ENCODE measurements around the gene DKKL1. TPM values are rescaled to one million over a fixed set of nuclear protein-coding genes. Genes with fewer than 3 reads are reported as not detected.

Gene DKKL1
- total RNA-seq, 1 experiment from 2014 or later = not detected

GRCh38 chr19:49415102-49415809, 51.6 kb downstream of the DKKL1 start:
- peaks cover 60% of the 10 kb centered on the region for H3K27me3 ChIP-seq (ENCODE audit: insufficient read depth, low read depth)
- TF ChIP-seq CTCF (conservative IDR thresholded peaks at IDR 0.05) = no peak
- no peak for TF ChIP-seq EZH2 (IDR thresholded peaks at IDR 0.05; ENCODE audit: low read depth)
- no peak overlapping the region for H3K4me2 ChIP-seq
- H3K4me3 ChIP-seq = no peak overlapping the region
- ChIA-PET POLR2A (ENCODE audit: unreplicated experiment) (no interaction called here), CTCF (no interaction called here)
- H3K4me1 ChIP-seq (replicated peaks; ENCODE audit: insufficient read depth) = no peaks in the 10 kb centered on the region
- no peaks in the 10 kb centered on the region for H3K9me2 ChIP-seq (ENCODE audit: insufficient read depth)
- H3K36me3 ChIP-seq (ENCODE audit: low read depth) = no peaks in the 10 kb centered on the region
- H2AFZ ChIP-seq = no peak overlapping the region
- no peaks in the 10 kb centered on the region for H3K79me2 ChIP-seq (ENCODE audit: low read depth)
- H4K20me1 ChIP-seq (ENCODE audit: insufficient read depth) = no peaks in the 10 kb centered on the region
- no peaks in the 10 kb centered on the region for H3F3A ChIP-seq (ENCODE audit: insufficient read depth, low read depth)
- no TSS peak for BruUV-seq (replicated peaks)
- H3K27ac ChIP-seq = no peak overlapping the region
- intact Hi-C loops (cut with micrococcal nuclease; ENCODE audit: unreplicated experiment) = no loop called here
- DNase-seq = no peak
- no peaks in the 10 kb centered on the region for H3K9me3 ChIP-seq (ENCODE audit: insufficient read depth, low read depth)

- Histone ChIP-seq H3F3A (ENCODE audit: insufficient read depth, low read depth) (no peaks in the 10 kb centered on the region), H3K4me1 (replicated peaks; ENCODE audit: insufficient read depth) (no peaks in the 10 kb centered on the region), H3K9me3 (ENCODE audit: insufficient read depth, low read depth) (no peaks in the 10 kb centered on the region), H3K4me2 (no peak overlapping the region), H3K9me2 (ENCODE audit: insufficient read depth) (no peaks in the 10 kb centered on the region), H3K27me3 (ENCODE audit: insufficient read depth, low read depth) (peaks cover 65% of the 10 kb centered on the region), H3K36me3 (ENCODE audit: low read depth) (no peaks in the 10 kb centered on the region), H4K20me1 (ENCODE audit: insufficient read depth) (no peaks in the 10 kb centered on the region), H3K4me3 (no peak overlapping the region), H3K27ac (no peak overlapping the region), H2AFZ (no peak overlapping the region), H3K79me2 (ENCODE audit: low read depth) (no peaks in the 10 kb centered on the region)
- intact Hi-C loops (cut with micrococcal nuclease; ENCODE audit: unreplicated experiment) = no loop called here
- DNase-seq = no peak
- TF ChIP-seq EZH2 (IDR thresholded peaks at IDR 0.05; ENCODE audit: low read depth) (no peak), CTCF (conservative IDR thresholded peaks at IDR 0.05) (no peak)
- ChIA-PET POLR2A (ENCODE audit: unreplicated experiment) (no interaction called here), CTCF (no interaction called here)
- BruUV-seq (replicated peaks) = no TSS peak
Observed at GRCh38 chr19:49415810-49416200, 52.1 kb downstream of the DKKL1 start.

- Histone ChIP-seq H3K36me3 (ENCODE audit: low read depth) (no peaks in the 10 kb centered on the region), H3F3A (ENCODE audit: insufficient read depth, low read depth) (no peaks in the 10 kb centered on the region), H3K4me2 (no peak overlapping the region), H2AFZ (no peak overlapping the region), H3K79me2 (ENCODE audit: low read depth) (no peaks in the 10 kb centered on the region), H3K9me2 (ENCODE audit: insufficient read depth) (no peaks in the 10 kb centered on the region), H4K20me1 (ENCODE audit: insufficient read depth) (no peaks in the 10 kb centered on the region), H3K4me3 (no peak overlapping the region), H3K27me3 (ENCODE audit: insufficient read depth, low read depth) (peaks cover 76% of the 10 kb centered on the region), H3K9me3 (ENCODE audit: insufficient read depth, low read depth) (no peaks in the 10 kb centered on the region), H3K4me1 (replicated peaks; ENCODE audit: insufficient read depth) (no peaks in the 10 kb centered on the region), H3K27ac (no peak overlapping the region)
- POLR2A ChIA-PET (ENCODE audit: unreplicated experiment) = no interaction called here
- CTCF ChIA-PET = interaction anchor here (0.6 kb wide), 1 partner anchor 278 kb away, joined by 6 read pairs; no protein-coding TSS in a partner anchor
- no TSS peak for BruUV-seq (replicated peaks)
- intact Hi-C loops (cut with micrococcal nuclease; ENCODE audit: unreplicated experiment) = no loop called here
- no peak for DNase-seq
- TF ChIP-seq EZH2 (IDR thresholded peaks at IDR 0.05; ENCODE audit: low read depth) = no peak
- TF ChIP-seq CTCF (conservative IDR thresholded peaks at IDR 0.05) = no peak
Observed at GRCh38 chr19:49417088-49417487, 53.4 kb downstream of the DKKL1 start.
